ENCODE measurements around the gene DAND5.

DAND5 gene, protein sequence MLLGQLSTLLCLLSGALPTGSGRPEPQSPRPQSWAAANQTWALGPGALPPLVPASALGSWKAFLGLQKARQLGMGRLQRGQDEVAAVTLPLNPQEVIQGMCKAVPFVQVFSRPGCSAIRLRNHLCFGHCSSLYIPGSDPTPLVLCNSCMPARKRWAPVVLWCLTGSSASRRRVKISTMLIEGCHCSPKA

DNA sequence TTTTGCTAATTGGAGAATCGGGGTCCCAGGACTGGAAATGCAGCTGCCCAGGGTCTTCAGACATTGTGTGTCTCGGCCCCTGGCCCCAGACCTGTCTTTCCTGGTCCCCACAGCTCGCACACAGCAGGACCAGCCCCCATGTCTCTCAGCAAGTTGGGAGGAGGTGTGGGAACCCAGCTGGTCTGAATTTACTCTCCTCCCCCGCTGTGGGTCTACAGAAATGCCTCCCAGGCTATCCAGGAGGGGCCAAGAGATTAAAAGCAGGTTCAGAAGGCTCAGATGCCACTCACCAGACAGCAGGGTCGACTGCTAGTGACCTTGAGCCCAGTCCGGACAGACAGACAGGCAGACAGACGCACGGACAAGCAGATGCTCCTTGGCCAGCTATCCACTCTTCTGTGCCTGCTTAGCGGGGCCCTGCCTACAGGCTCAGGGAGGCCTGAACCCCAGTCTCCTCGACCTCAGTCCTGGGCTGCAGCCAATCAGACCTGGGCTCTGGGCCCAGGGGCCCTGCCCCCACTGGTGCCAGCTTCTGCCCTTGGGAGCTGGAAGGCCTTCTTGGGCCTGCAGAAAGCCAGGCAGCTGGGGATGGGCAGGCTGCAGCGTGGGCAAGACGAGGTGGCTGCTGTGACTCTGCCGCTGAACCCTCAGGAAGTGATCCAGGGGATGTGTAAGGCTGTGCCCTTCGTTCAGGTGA, at the start of gene DAND5:
Gene DAND5 (plus strand): TSS at position 285 of the 697 bp plus-strand sequence. CDS start 85 bp downstream, at position 370.
- DNase-seq, result no peak

DNA sequence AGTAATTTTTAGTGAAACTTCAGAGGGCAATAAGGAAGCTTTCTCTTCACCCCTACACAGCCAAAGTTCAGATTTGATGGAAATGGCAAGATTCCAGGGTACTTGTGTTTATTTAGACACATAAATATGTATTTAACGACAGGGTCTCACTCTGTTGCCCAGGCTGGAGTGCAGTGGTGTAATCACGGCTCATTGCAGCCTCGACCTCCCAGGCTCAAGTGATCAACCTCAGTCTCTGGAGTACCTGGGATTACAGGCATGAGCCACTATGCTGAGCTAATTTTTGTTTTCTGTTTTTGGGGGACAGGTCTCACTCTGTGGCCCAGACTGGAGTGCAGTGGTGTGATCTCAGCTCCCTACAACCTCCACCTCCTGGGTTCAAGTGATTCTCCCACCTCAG, 48.3 kb upstream of the DAND5 start:
- DNase-seq, result no peak

DNA sequence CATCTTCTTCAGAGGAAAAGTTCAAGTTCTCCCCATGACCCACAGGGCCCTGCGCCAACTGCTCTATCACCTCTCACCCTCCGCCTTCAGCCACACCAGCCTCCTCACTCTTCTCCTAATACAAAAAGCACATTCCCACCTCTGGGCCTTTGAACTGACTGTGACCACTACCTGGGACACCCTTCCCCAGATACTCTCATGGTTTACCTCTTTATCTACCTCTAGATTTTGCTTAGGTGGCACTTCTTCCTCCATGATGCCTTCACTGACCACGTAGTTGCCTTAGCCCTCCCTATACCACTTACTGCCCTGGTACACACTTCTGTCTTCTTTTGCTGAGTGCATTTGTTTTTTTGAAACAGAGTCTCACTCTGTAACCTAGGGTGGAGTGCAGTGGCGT, 46.4 kb upstream of the DAND5 start:
- DNase-seq, result no peak

DNA sequence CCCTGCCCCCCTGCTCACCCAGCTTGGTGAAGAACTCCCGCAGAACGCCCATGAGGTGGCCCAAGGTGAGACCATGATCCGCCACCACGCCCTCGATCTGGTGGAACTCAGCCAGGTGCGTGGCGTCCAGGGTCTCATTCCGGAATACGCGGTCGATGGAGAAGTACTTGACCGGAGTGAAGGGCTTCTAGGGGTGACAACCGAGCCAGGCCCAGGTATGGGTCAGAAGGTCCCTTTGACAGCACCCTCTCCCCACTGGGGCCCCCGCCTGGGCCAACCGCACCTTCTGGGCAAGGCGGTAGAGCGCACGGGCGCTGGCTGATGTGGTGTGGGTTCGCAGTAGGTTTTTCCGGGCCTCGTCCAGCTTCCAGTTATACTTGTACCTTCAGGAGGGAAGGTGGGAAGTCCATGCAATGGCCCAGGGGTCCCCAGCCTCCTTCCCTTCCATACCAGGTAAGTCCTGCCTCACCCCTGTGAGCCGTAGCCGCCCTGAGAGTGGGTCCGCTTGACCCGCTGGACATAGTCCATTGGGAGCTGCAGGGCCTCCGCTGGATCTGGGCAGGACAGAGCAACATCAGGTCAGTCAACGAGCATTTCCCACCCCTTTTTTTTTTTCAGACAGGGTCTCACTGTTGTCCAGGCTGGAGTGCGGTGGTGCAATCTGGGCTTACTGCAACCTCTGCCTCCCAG, 44.6 kb upstream of the DAND5 start:
- no peak for DNase-seq

DNA sequence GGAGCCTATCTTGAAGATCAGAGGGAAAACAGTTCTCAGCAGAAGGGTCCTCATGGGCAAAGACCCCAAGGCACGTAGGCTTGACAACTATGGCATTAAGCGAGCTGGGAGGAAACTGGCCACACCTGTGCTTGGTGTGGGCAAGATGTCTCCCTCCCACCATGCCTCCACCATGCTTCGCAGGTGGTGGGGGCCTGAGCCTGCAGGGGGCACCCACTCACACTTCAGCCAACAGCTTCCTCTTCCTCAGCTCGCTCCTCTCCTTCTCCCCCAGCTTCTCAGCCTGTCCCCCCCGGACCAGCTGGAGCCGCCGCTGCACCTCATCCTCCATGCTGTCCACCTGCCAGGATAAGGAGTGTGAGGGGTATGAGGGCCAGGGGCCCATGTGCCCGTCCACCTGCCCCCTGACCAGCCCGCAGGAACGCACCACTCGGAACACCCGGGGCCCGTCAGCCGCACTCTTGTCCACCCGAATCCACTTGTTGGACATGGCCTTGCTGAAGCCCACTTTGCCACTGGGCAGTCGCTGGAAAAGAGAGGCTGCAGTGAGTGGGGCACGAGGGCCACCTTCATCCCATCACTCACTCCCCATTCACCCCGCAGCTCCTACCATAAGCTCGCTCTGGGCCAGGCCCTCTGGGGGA, 39.3 kb upstream of the DAND5 start:
- no peak for DNase-seq

DNA sequence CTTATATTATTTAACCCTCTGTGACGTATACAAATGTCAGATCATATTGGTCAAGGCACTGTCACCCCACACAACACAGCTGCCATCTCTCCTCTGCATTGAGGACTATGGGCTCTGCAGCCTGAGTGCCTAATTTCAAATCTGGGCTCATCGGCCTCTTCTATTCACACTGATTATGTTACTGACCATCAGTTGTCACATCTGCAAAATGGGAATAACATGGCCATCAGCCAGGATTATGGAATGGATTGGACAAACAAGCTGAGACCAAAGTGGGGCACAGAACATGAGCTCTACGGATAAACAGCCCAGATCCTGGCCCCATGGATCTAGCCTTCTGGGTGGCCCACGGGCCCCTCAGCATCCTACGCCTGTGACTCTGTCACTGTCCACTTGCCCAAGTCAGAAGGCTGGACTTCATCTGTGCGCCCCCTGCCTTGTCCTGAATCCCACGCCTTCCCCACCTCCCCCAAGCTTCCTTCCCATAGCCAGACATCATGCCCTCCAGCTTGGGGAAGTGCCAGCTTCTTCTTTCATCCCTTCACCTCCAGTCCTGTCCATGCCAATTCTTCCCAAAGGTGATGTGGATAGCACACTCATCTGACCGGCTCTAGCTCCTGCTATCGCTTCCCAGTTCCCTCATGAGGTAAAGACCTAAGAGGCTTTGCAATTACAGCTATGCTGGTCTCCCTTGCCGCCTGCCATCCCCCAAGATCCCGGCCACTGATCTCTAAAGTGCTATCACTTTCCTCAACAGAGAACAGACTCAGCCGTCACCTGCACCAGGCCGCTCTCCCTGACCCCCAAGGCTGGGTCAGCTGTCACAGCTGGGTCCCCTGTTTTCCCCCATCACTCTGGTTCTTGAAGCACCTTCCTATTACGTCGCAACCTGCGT, 36.7 kb upstream of the DAND5 start:
- no peak for DNase-seq

DNA sequence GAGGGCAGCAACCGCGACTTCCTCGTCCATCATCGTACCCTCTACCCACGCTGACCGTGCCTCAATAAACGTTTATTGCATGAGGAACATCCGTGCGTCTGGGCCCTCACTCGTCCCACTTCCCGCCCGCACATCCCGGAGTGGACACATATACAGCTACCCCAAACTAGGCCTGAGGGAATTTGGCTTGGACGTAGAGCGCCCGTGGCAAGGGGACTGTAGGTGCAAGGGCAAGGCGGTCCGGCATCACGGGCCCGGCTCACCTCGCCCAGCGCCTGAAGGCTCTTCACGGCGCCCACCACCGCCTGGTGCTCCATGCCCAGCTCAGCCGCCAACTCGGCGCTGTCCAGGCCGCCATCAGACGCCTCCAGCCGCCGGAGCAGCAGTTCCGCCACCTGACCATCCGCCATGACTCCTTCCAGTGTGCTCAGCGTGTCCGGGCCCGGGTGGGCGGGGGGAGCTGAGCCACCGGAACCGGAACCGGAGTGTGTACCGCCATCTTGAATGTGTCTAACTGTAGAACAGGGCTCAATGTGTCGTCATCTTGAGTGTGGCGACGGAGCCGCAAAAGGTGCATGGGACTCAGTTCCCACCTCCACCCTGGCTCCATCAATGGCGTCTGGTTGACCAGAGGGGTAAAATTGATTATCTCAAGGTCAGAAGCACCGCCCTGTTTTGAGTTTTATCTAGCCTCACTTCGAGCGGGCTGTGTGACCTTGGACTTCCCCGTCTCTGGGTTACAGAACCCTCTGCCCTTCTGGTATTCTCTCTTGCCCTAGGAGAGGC, 35.9 kb upstream of the DAND5 start, which contains the start of gene FARSA:
Gene FARSA (minus strand): TSS at position 425 of the 786 bp plus-strand sequence. CDS start 15 bp downstream, at position 410.
- DNase-seq, result peak; percentile 85

DNA sequence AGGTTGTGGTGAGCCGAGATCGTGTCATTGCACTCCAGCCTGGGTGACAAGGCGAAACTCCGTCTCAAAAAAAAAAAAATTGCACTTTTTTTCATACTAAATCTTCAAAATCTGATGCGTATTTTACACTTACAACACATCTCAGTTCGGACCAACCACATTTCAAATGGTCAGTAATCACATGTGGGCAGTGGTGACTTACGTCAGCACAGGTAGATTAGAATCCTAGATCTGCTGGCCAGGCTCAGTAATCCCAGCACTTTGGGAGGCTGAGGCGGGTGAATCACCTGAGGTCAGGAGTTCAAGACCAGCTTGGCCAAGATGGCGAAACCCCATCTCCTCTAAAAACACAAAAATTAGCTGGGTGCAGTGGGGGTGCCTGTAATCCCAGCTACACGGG, 34.3 kb upstream of the DAND5 start:
- DNase-seq, result no peak

DNA sequence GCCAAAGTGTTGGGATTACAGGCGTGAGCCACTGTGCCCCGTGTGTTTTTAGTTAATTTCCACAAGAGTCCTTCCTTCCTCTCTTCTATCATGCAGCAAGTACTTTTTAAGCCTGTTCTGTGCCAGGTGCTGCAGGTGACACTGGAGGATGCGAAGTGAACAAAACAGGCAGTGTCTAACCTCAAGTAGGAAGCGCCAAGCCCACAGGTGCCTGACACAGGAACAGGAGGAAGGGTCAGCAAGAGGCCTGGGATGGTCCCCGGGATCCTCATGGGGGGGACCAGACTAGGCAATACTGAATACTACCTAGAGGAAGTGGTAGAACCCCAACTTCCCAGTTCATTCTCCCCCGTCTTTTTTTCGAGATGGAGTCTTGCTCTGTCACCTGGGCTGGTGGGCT, 32.8 kb upstream of the DAND5 start:
- no peak for DNase-seq

DNA sequence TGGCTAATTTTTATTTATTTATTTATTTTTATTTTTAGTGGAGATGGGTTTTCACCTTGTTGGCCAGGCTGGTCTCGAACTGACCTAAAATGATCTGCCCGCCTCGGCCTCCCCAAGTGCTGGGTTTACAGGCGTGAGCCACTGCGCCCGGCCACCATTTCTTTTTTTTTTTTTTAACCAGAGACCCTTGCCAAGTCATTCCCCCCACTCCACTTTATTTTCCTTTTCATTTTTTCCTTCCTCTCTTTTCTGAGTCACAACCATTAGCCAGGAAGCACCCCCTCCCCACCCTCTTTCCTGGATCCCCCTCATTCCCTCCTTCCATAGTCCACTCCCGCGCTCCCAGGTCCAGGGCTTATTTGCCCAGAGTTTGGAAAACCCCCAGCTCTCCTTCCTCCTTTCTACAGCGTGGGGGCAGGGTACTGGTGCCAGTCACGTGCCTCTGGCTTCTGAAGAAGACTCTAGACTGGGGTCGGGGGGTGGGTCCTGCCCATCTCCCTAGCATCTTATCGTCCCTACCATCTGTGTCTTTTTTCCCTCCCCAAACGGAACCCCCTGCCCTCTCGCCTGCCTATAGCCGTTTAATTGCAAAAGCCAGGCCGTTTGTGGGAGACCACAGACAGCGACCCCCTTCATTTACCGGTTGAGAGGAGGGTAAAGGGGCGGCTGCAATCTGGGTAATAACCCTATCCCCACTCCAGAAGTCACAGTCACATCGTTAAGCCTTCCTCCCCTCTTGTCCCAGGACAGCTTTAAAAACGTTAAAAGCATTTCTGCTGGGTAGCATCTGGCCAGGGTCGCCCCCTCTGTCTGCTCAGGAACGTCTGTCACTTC, 32.1 kb upstream of the DAND5 start:
- DNase-seq, result no peak

DNA sequence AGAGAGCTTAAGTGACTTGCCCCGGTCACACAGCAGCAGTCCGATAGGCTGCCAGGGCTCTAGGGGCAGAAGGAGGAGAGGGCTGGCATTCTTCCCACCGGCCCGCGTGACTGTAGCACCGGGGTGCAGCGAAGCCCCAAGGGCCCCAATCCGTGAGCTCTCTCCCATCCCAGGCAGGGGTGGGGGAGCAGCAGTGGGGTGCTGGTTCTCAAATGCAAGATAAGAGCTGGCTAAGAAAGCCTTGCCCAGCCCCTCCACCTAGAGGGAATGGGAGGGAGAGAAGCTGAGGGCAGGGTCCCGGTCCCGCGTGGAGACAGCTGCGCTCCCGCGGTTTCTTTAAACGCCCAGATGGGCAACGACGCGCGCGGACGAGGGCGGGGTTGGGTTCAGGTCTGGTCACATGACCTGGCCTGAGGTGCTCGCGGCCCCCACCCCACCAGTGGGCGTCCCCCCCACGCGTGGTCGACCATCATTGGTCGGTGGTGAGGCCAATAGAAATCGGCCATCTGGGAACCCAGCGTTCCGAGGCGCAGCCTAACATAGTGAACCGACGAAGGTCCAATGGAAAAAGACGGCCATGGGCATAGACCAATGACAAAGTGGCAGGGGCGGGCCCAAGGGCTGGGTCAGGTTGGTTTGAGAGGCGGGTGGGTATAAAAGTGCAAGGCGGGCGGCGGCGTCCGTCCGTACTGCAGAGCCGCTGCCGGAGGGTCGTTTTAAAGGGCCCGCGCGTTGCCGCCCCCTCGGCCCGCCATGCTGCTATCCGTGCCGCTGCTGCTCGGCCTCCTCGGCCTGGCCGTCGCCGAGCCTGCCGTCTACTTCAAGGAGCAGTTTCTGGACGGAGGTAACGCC, 31.2 kb upstream of the DAND5 start, which contains the start of gene CALR:
Gene CALR (plus strand): TSS at position 683 of the 852 bp plus-strand sequence. CDS start 71 bp downstream, at position 754.
- DNase-seq, result peak; percentile 96

DNA sequence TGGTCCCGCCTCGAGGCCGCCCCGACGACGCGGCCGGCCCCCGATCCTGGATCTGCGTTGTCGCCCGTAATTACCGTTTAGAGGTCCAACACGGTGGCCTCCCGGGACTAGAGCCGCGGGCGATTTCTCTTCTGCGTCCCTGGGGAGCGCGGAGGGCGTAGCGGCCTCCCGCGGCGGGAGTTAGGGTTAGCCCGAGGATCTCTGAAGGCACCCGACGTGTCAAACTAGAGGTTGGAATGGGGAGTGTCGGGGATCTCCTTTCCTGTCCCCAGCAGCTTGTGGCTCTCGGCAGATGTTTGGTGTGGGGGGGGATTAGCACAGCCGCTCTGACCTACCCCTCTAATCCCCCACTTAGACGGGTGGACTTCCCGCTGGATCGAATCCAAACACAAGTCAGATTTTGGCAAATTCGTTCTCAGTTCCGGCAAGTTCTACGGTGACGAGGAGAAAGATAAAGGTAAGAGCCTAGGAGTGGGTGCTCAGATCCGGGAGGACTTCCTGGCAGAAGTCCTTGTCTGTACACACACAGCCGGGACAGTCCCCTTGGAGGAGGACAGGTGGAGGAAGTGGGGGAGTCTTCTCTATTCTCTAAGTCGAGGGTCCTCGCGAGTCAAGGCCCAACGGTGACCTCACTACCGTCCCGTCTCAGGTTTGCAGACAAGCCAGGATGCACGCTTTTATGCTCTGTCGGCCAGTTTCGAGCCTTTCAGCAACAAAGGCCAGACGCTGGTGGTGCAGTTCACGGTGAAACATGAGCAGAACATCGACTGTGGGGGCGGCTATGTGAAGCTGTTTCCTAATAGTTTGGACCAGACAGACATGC, 30.4 kb upstream of the DAND5 start:
- DNase-seq, result no peak

DNA sequence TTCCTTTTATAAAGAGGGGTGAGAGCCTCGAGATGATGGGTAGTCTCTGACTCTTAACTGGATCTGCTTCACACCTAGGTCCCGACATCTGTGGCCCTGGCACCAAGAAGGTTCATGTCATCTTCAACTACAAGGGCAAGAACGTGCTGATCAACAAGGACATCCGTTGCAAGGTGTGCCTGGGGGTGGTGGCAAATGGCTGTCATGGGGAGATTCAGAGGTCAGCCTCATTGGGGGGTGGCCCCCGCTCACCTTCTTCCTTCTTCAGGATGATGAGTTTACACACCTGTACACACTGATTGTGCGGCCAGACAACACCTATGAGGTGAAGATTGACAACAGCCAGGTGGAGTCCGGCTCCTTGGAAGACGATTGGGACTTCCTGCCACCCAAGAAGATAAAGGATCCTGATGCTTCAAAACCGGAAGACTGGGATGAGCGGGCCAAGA, 29.4 kb upstream of the DAND5 start:
- no peak for DNase-seq

DNA sequence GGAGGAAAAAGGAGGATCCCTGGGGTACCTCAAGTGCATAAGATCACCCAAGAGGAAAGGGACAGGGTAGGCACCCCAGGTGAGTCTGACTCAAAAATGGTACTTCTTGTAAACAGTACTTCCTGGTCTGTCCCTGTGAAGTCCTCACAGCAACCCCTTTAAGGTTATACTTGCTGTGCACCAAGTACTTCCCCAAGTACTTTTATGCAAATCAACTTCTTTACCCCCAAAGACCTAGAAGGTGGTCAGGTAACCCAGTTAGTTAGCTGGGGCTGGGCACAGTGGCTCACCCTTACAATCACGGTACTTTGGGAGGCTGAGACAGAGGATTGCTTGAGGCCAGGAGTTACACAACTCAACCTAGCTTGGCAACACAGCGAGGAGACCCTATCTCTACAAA, 28.5 kb upstream of the DAND5 start:
- DNase-seq, result no peak

DNA sequence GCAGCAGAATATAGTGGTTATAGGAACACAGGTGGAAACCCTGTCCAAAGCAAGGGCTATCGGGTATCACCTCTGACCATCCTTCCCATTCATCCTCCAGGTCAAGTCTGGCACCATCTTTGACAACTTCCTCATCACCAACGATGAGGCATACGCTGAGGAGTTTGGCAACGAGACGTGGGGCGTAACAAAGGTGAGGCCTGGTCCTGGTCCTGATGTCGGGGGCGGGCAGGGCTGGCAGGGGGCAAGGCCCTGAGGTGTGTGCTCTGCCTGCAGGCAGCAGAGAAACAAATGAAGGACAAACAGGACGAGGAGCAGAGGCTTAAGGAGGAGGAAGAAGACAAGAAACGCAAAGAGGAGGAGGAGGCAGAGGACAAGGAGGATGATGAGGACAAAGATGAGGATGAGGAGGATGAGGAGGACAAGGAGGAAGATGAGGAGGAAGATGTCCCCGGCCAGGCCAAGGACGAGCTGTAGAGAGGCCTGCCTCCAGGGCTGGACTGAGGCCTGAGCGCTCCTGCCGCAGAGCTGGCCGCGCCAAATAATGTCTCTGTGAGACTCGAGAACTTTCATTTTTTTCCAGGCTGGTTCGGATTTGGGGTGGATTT, 25.8 kb upstream of the DAND5 start:
- no peak for DNase-seq

DNA sequence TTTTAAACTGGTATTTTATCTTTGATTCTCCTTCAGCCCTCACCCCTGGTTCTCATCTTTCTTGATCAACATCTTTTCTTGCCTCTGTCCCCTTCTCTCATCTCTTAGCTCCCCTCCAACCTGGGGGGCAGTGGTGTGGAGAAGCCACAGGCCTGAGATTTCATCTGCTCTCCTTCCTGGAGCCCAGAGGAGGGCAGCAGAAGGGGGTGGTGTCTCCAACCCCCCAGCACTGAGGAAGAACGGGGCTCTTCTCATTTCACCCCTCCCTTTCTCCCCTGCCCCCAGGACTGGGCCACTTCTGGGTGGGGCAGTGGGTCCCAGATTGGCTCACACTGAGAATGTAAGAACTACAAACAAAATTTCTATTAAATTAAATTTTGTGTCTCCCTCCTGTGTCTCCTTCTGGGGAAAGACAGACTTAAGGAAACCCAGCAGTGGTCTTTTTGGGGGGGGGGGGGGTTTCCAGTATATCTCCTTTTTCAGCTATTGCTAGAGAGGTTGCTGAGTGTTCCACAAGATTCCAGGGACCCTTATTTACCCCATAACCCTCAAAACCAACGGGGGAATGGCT, 25.2 kb upstream of the DAND5 start:
- DNase-seq, result no peak

DNA sequence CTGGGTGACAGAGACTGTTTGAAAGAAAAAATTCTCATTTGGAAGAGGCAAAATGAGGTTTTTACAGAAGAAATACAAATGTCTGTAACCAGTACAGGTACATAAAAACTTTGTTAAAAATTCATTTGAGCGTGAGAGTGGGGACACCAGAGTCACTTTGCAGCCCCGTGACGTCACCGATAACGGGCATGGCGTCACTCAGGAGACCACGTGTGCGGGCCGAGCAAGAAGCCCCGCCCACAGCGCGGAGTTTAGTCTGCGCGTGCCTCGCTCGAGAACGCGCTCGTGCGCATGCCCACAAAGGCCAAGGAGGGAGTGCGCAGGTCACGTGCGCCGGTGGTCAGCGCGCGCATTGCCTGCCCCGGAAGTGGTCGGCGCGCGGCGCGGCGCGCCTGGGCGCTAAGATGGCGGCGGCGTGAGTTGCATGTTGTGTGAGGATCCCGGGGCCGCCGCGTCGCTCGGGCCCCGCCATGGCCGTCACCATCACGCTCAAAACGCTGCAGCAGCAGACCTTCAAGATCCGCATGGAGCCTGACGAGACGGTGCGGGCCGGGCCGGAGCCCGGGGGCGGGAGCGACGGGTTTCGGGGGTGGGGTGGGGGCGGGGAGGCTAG, 23.8 kb upstream of the DAND5 start, which contains the start of gene RAD23A:
Gene RAD23A (plus strand): TSS at position 384 of the 613 bp plus-strand sequence. CDS start 87 bp downstream, at position 471.
- DNase-seq, result peak; percentile 93

Measured in NCI-H1048 (cell line).